NT2/D1 (cell line): ENCODE measurements around the gene ADSS1.

Experiments used
- SUZ12 ChIP-seq: IDR thresholded peaks from 2 replicates; pipeline ENCODE4 v1.6.1; 2011; ENCODE audit not compliant: insufficient read length, insufficient read depth; ENCODE audit errors: extremely low read depth
- YY1 ChIP-seq: IDR thresholded peaks from 2 replicates; pipeline ENCODE4 v1.6.1; 2011; ENCODE audit not compliant: insufficient read length, insufficient read depth
- ZNF274 ChIP-seq: IDR thresholded peaks from 2 replicates; pipeline ENCODE4 v1.6.1; 2011; ENCODE audit warnings: mild to moderate bottlenecking, low read depth, low read length

- TF ChIP-seq ZNF274 (no peak), SUZ12 (no peak), YY1 (no peak)
Measured at GRCh38 chr14:104712881-104713734, 10.9 kb upstream of the ADSS1 start.
